ENCODE results near the gene SLC22A5. TPM values are rescaled to one million over a fixed set of nuclear protein-coding genes. Genes with fewer than 3 reads are reported as not detected.

Gene SLC22A5
- total and polyA plus RNA-seq, 10 of the 15 experiments (the other 5 are each of a cell fraction or from before 2014, with no cell fraction given): 1.1 to 4.4 (median 2.3) TPM

- CTCF ChIA-PET: interaction anchor here (0.6 to 1.7 kb wide), 6 partner anchors 11 to 94 kb away, joined by 3 to 5 read pairs (median 3); no protein-coding TSS in a partner anchor
- FAIRE-seq: no peak
- RAD21 ChIA-PET (ENCODE audit: unreplicated experiment): interaction anchor here (0.6 to 1.6 kb wide), 8 partner anchors 9 to 134 kb away, joined by 3 to 8 read pairs (median 4); no protein-coding TSS in a partner anchor
- Histone ChIP-seq H4K20me1 (ENCODE audit: control insufficient read depth, insufficient read depth) (no peaks in the 10 kb centered on the region), H3K4me3 (no peak overlapping the region), H3K9me3 (replicated peaks; ENCODE audit: control insufficient read depth, insufficient read depth, low read length) (no peaks in the 10 kb centered on the region; the same call in 2 of the 3 replicates), H3K79me2 (ENCODE audit: control insufficient read depth, insufficient read depth, low read length) (peaks cover 14% of the 10 kb centered on the region), H3K36me3 (ENCODE audit: control insufficient read depth in 2 of 2, insufficient read depth in 2 of 2, low read length in 1 of 2) (no peaks in the 10 kb centered on the region), H3K27me3 (replicated peaks in 1 of 2; ENCODE audit: control insufficient read depth in 2 of 2, insufficient read depth in 2 of 2, low read length in 1 of 2) (no peaks in the 10 kb centered on the region), H3K9ac (ENCODE audit: control insufficient read depth, insufficient read depth, low read length) (no peak overlapping the region), H3K4me1 (ENCODE audit: control insufficient read depth, insufficient read depth, low read length) (no peaks in the 10 kb centered on the region), H3K27ac (ENCODE audit: control insufficient read depth, insufficient read depth) (no peak overlapping the region), H2AFZ (ENCODE audit: control insufficient read depth, low read depth, low read length) (no peak overlapping the region), H3K4me2 (ENCODE audit: control insufficient read depth, insufficient read depth) (no peak overlapping the region)
- no TSS peak for BruUV-seq (replicated peaks)
- POLR2A ChIA-PET: interaction anchor here (0.6 to 1.4 kb wide), 5 partner anchors 11 to 84 kb away, joined by 3 to 6 read pairs (median 3); partner anchors contain the start of gene IRF1
- in situ Hi-C loops (cut with MboI): no loop called here
- TF ChIP-seq EZH2 (IDR thresholded peaks at IDR 0.05; ENCODE audit: borderline replicate concordance, control insufficient read depth, low read depth, low read length) (no peak), IRF3 (IDR thresholded peaks at IDR 0.05) (no peak), SMC3 (IDR thresholded peaks at IDR 0.05; ENCODE audit: borderline replicate concordance, low read length) (no peak), IRF5 (IDR thresholded peaks at IDR 0.05; ENCODE audit: borderline replicate concordance) (no peak), STAT1 (conservative IDR thresholded peaks at IDR 0.05) (no peak), YBX1 (IDR thresholded peaks at IDR 0.05) (no peak), ZBTB4 (CRISPR knock-in tag; IDR thresholded peaks at IDR 0.05) (no peak), MLLT1 (IDR thresholded peaks at IDR 0.05) (no peak), FOXM1 (IDR thresholded peaks at IDR 0.05; ENCODE audit: low read depth, low read length) (no peak), SKIL (IDR thresholded peaks at IDR 0.05; ENCODE audit: low read depth, poor library complexity, severe bottlenecking) (no peak), BACH1 (IDR thresholded peaks at IDR 0.05; ENCODE audit: borderline replicate concordance) (no peak), HCFC1 (IDR thresholded peaks at IDR 0.05; ENCODE audit: low read length) (no peak)
- WGBS (ENCODE audit: insufficient coverage, insufficient replicate concordance, low lambda C conversion rate, missing lambda C conversion rate): 63% methylated on average over 4 of the region's 4 CpGs
- SMC1A ChIA-PET (ENCODE audit: uncharacterized antibody, unreplicated experiment): interaction anchor here (0.6 to 3.1 kb wide), 9 partner anchors 9 to 319 kb away, joined by 3 to 21 read pairs (median 3); partner anchors contain the start of gene SLC22A5
- intact Hi-C loops (cut with micrococcal nuclease; ENCODE audit: unreplicated experiment): no loop called here
- no peak for ATAC-seq
- no peak for DNase-seq (ENCODE audit: low read depth, low spot score)
Observed at GRCh38 chr5:132406144-132406783, 36.8 kb downstream of the SLC22A5 start.

All from GM12878 (cell line).